Gastroesophageal sphincter (tissue), 3 donors: ENCODE data around the gene PPOX.

Experiments used
- POLR2A ChIP-seq, 2 donors: fragments of 450-650 bp; IDR thresholded peaks; one replicate each; pipeline ENCODE4 v1.6.1; 2017; ENCODE audit warnings: antibody characterized with exemption in 2 of 2, mild to moderate bottlenecking in 2 of 2, moderate library complexity in 1 of 2
- TF ChIP-seq, protein P1 (sequence below), 4 experiments: fragments of 200-600 bp in 2 of 4; fragments of 450-650 bp in 2 of 4; sonication (generic) in 1 of 4; IDR thresholded peaks; one replicate each; pipeline ENCODE4 v1.5.1; 2017 to 2019; ENCODE audit warnings: antibody characterized with exemption in 4 of 4, mild to moderate bottlenecking in 2 of 4, moderate library complexity in 2 of 4

DNA sequence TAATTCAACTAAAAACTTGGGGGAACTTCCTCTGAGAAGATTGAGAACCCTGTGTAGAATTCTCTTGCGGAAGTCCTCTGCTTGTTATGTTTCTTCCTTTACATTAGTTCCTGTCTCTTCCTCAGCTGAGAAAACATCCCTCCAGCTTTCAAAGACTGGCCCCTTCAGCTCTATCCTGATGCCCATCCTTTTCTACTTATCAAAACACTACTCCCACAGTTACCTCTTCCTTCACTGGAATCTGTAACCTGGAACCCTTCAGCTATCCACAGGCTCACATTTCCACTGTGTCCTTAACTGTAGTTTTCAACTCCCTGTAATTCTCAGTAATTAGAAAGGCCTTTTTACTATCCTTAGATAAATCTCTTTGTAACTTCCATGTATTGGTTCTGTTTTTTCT lies 27.8 kb upstream of the PPOX start:
- TF ChIP-seq, protein P1, sequence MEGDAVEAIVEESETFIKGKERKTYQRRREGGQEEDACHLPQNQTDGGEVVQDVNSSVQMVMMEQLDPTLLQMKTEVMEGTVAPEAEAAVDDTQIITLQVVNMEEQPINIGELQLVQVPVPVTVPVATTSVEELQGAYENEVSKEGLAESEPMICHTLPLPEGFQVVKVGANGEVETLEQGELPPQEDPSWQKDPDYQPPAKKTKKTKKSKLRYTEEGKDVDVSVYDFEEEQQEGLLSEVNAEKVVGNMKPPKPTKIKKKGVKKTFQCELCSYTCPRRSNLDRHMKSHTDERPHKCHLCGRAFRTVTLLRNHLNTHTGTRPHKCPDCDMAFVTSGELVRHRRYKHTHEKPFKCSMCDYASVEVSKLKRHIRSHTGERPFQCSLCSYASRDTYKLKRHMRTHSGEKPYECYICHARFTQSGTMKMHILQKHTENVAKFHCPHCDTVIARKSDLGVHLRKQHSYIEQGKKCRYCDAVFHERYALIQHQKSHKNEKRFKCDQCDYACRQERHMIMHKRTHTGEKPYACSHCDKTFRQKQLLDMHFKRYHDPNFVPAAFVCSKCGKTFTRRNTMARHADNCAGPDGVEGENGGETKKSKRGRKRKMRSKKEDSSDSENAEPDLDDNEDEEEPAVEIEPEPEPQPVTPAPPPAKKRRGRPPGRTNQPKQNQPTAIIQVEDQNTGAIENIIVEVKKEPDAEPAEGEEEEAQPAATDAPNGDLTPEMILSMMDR (IDR thresholded peaks at IDR 0.05): no peak
- TF ChIP-seq POLR2A (IDR thresholded peaks at IDR 0.05): no peak
